Measurements from ENCODE around the gene CAVIN3. TPM values are rescaled to one million over a fixed set of nuclear protein-coding genes. Genes with fewer than 3 reads are reported as not detected.

CAVIN3 gene
- total and polyA plus RNA-seq, 2 of the 8 experiments (the other 6 are each of a cell fraction or from before 2014, with no cell fraction given) = 17.7 to 26.4 TPM

GRCh38 chr11:6298605-6299004 is 21.7 kb downstream of the CAVIN3 start (continued):
- TF ChIP-seq CBX8 (IDR thresholded peaks at IDR 0.05; ENCODE audit: borderline replicate concordance, low read depth, low read length) = no peak
- no peak for TF ChIP-seq CREB1 (IDR thresholded peaks at IDR 0.05)
- TF ChIP-seq CTBP2 (IDR thresholded peaks at IDR 0.05; ENCODE audit: borderline replicate concordance, insufficient read depth, insufficient read length, low read length) = no peak
- no peak for TF ChIP-seq SUZ12 (IDR thresholded peaks at IDR 0.05; ENCODE audit: low read length)
- no peak for TF ChIP-seq CHD1 (IDR thresholded peaks at IDR 0.05; ENCODE audit: low read depth, low read length)
- no peak for TF ChIP-seq ZNF274 (IDR thresholded peaks at IDR 0.05; ENCODE audit: borderline replicate concordance, extremely low read depth, low read length)
- TF ChIP-seq SP2 (IDR thresholded peaks at IDR 0.05; ENCODE audit: low read length) = no peak
- TF ChIP-seq HDAC6 (IDR thresholded peaks at IDR 0.05; ENCODE audit: low read depth, low read length) = no peak
- peak; percentile 84 for TF ChIP-seq YY1 (IDR thresholded peaks at IDR 0.05; ENCODE audit: low read depth, low read length)
- peak; percentile 69 for TF ChIP-seq MAX (IDR thresholded peaks at IDR 0.05)
- no peak for TF ChIP-seq POU5F1 (IDR thresholded peaks at IDR 0.05; ENCODE audit: low read depth, low read length)
- no peak for TF ChIP-seq RNF2 (IDR thresholded peaks at IDR 0.05; ENCODE audit: borderline replicate concordance, low read depth, low read length, missing control alignments, poor library complexity, severe bottlenecking)
- TF ChIP-seq KDM4A (IDR thresholded peaks at IDR 0.05; ENCODE audit: low read depth, low read length, severe bottlenecking) = no peak
- TF ChIP-seq TBP (IDR thresholded peaks at IDR 0.05; ENCODE audit: low read depth, low read length) = peak; percentile 66
- no peak for TF ChIP-seq CEBPB (IDR thresholded peaks at IDR 0.05; ENCODE audit: low read depth, low read length)
- TF ChIP-seq SIN3A (conservative IDR thresholded peaks at IDR 0.05 in 1 of 2, IDR thresholded peaks at IDR 0.05 in 1 of 2; ENCODE audit: low read depth in 1 of 2, low read length in 2 of 2) = no peak
- TF ChIP-seq FOSL1 (IDR thresholded peaks at IDR 0.05; ENCODE audit: insufficient read depth, low read depth, low read length) = no peak
- TF ChIP-seq SRF (IDR thresholded peaks at IDR 0.05; ENCODE audit: low read depth, low read length) = no peak
- no peak for TF ChIP-seq POLR2A (IDR thresholded peaks at IDR 0.05; ENCODE audit: control extremely low read depth in 1 of 2, low read depth in 2 of 2, low read length in 2 of 2)
- TF ChIP-seq CBX5 (IDR thresholded peaks at IDR 0.05; ENCODE audit: low read depth, low read length) = no peak
- TF ChIP-seq ASH2L (IDR thresholded peaks at IDR 0.05; ENCODE audit: low read length) = no peak
- TF ChIP-seq EGR1 (IDR thresholded peaks at IDR 0.05; ENCODE audit: borderline replicate concordance, low read depth, low read length) = no peak
- no peak for TF ChIP-seq ATF3 (IDR thresholded peaks at IDR 0.05; ENCODE audit: insufficient read depth, low read depth, low read length)
- no peak for TF ChIP-seq ATF2 (IDR thresholded peaks at IDR 0.05; ENCODE audit: low read length)
- TF ChIP-seq JUN (IDR thresholded peaks at IDR 0.05; ENCODE audit: low read depth, low read length) = no peak

Measured in H1 (cell line).